Activated naive CD4-positive, alpha-beta T cell (primary cell): ENCODE results near the gene LMAN1L.

ENCODE experiments used
- DNase-seq, 4 experiments: peaks; one replicate each; lab custom pipeline; 2025; lab: John Stamatoyannopoulos, UW

Gene LMAN1L

DNA sequence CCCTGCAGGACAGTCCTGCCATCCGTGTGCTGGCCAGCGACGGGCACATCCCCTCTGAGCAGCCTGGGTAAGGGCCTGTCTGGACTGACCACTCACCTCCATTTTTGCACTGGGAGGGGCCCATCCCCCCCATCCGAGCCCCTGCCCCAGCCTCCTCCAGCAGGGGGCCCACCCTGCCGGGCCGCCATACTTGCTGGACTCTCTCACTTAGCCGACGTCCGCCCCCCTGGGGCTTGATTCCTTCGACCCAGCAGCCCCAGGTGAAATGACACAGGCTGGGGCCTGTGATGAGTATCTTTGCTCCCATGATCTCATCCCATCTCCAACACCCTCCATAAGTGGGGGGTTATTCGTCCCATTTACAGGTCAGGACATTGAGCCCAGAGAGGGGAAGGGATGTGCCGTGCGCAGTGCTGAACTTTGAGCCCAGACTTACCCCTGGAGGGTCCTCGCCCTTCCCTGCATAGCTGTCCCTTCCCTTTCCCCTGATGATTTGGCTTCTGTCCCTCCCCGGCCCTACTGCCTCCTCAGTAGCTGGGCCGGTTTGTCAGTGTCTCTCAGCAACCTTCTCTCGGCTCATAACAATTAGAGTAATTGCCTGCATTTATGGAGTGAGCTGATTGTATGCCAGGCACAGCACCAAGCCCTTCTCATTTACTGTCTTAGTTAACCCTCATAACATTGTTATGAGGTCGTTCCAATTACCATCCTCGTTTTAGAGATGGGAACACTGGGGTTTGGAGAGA is 4.2 kb downstream of the LMAN1L start:
- DNase-seq, result no peak

DNA sequence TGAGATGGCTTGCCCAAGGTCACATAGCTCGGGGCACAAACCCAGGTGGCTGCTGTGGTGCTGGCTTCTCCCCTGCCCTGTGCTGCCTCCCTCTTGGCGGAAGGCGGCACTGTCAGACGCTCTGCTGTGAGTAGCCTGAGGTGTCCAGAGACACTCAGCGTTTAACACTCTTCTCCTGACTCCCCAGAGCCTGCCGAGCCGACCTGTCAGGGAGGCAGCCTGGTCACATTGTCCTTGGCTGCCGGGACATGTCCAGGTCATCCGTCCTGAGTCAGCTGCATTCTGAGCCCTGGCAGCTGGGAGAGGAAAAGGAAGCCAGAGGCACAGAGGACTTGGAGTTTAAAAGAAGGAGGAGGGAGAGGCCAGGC is 4.7 kb downstream of the LMAN1L start:
- no peak for DNase-seq

DNA sequence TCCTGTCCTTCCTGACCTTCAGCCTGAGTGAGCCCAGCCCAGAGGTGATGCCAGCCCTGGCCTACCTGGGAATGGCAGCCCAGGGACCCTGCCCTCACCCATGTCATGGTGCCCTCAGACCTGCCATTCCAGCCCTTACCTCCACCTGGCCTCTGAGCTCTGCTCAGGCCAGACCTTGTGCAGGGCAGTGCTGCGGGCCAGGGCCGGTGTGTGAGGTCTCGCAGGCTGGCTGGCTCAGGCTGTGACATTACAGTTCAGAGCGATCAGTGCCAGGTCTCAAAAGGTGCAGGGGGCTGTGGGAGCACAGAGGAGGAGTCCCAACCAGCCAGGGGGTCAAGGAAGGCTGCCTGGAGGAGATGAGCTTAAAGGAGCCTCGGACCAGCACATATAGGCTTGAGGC is 7.4 kb downstream of the LMAN1L start:
- DNase-seq, result no peak

DNA sequence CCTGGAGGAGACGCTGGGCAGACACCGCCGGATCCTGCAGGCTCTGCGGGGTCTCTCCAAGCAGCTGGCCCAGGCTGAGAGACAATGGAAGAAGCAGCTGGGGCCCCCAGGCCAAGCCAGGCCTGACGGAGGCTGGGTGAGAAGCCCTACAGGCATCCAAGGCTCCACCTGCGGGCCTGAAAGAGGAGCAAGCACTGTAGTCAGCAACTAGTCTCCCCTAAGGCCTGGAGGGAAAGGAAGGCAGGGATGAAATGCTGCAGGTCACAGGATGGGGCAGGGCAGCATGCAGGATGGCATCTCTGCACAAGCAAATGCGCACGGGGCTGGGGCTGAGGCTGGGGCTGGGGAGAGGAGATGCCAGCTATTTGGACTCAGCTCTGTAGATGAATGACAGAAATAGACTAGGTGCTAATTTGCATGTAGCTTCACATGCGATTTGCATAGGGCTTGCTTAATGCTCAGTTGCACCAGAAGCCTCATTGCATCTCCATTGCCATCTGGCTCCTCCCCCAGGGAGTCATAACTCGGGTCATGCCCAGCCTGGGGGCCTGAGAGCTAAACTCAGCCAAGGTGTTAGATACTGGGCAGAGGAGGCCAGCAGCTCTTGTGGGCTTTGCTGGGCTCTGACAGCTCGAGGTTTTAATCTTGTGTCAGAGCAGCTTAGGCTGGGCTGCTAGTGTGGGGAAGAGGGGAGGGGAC is 8.6 kb downstream of the LMAN1L start:
- DNase-seq, result no peak

DNA sequence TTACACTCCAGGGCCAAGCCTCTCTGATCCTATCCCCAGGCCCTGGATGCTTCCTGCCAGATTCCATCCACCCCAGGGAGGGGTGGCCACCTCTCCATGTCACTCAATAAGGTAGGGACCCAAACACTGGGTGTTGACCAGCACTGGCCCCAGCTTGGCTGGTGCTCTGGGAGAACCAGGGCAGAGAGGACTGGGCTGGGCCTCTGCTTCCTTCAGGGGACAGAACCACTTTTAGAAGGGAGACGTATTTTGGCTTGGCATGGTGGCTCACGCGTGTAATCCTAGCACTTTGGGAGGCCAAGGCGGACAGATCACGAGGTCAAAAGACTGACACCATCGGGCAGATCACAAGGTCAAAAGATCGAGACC is 9.1 kb downstream of the LMAN1L start:
- DNase-seq, result no peak

DNA sequence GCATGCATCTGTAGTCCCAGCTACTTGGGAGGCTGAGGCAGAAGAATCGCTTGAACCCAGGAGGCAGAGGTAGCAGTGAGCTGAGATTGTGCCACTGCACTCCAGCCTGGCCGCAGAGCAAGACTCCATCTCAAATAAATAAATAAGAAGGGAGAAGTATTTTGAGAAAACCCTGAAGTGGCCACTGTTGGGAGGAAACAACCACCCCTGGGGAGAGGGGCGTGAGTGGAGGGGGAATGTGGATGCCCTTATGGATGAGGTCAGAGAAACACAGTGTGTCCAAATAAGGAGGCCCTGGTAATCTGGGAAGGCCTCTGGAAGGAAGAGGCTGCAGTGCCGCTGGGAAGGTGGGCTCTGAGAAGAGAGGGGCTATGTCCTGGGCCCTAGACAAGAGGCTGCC is 9.6 kb downstream of the LMAN1L start:
- DNase-seq, result no peak

DNA sequence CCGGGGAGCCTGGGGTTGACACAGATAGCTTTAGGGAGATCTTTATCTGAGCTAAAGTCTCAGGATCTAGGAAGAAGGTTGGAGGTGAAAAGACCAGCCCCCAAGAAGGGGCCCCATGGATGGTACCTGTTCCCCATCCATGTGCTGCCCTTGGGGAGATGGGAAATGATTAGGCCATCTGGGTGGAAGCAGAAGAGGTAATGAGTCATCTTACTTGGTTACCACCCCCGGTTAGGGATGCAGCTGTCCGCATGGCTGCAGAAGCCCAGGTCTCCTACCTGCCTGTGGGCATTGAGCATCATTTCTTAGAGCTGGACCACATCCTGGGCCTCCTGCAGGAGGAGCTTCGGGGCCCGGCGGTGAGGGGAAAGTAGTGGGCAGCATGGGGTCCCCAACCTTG is 10.7 kb downstream of the LMAN1L start:
- DNase-seq, result no peak

DNA sequence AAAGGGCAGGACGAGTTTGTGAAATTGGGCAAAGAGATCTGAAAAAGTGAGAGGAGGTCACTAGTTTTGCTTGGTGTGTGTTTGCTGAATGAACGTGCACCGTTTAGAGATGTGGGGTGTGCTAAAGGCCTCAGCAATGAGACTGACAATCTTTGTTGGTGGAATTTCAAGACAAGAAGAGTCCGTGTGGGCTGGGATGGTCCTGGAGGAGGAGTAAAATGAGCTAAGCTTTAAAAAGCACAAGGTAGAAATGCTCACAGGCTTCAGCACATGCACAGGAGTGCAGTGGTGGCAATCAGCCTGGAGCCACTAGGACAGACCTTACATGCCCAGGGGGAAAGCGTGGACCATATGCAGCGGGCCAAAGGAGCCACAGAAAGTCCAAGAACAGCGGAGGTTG is 12.3 kb downstream of the LMAN1L start:
- DNase-seq, result no peak

DNA sequence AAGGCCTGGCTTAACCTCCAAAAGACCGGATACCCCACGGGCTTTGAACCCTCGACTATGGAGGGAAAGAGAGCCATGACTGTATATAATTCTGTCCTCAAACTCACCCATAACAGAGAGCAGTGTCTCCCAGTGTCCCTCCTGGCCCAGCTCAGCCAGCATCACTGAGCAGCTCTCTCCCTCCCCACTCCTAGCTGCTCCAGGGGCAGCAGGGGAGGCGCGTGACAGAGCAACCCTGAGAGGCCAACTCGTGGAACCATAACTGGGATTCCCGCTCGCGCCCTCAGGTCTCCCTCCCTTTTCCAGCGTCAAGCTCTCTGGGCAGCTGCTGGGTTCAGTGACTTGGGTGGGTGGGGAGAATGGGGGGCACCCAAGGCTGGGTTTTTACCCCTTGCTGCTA is 13.2 kb downstream of the LMAN1L start:
- DNase-seq, result no peak

DNA sequence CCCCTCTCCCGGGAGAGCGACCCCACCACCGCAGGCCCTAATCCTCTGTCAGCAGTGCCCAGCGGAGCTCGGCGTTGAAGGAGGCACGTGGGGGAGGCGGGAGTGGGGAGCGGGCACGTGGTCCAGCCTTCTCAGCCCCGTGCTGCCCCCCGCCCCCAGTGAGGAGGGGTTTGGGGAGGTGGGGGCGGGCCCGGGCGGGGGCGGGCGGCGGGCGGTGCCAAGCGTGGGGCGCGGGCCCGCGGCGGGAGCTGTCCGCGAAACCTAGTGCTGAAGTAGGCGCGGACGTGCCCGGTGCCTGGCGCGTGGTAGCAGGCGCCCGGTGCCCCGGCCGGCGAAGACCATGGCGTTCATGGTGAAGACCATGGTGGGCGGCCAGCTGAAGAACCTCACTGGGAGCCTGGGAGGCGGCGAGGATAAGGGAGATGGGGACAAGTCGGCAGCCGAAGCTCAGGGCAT is 13.8 kb downstream of the LMAN1L start, which contains the start of gene CPLX3:
CPLX3 (plus strand) TSS at position 264 of the 456 bp plus-strand sequence; CDS start at position 341, 77 bp downstream.
- DNase-seq, result peak in 2 of 4 experiments; percentile 26 to 52

DNA sequence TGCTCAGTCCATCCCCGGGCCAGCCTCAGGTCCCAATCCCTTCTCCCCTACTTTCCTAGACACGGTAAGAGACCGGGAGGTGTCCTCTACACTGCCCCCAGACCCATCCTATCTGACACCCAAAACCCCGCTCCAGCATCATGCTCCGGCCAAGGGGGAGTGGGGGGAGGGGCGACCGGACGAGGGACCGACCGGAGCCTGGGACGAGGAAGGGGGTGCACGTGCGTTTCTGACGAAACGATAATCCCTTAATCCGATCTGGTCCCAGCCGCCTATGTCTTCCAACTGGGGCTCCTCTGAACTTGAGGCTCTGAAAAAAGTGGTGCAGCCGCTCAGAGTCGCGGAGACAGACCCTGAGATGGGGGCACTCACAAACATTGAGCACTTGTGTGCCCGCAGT is 14.3 kb downstream of the LMAN1L start:
- no peak for DNase-seq

DNA sequence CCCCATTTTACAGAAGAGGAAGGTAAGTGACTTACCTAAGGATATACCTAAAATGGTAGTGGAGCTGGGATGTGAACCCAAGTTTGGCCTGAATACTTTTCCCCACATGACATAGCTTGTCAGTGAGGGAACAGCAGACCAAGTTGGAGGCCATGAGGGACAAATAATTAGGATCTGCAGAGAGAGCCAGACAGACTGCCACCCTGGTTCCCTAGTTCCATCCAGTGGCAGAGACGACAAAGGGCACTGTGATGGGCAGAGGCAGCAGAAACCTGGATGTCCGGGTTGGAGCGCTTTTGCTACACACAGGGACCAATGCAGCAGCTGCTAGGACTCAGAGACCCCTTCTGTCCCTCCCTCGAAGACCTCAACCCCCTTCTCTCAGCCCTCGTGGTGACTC is 15.0 kb downstream of the LMAN1L start:
- DNase-seq, result no peak

DNA sequence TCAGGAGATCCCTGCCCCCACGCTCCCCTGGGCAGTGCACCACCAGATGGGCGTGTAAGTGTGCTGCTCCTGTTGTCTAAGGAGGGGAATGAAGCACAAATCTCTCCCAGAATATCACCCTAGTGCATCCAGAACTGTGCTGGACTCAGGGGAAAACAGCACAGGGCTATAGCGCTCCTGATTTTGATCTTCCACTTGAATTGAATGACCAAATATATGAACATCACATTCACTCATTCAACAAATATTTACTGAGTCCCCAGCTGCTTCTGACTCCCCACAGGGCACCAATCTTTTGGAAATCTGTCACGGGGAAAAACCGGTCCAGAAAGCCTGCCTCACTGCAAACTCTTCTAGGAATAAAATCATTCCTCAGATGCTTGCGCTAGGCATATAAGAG is 16.2 kb downstream of the LMAN1L start:
- no peak for DNase-seq

DNA sequence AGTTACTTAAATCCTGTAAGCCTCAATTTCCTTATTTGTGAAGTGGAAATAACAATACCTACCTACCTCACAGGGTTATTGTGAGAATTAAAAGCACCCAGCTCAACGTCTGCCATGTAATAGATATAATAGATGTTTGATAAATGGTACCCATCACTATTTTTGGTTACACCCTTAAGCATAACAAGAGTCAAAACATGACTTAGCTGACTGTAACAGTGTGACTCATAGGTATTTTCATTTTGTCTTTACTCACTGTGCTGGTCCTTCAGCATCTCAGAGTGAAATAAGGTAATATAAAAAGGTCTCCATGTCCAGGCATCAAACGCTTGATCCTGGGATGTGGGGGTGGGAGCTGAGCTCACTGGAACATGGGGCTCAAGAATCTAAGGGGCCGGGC is 16.9 kb downstream of the LMAN1L start:
- DNase-seq, result no peak

DNA sequence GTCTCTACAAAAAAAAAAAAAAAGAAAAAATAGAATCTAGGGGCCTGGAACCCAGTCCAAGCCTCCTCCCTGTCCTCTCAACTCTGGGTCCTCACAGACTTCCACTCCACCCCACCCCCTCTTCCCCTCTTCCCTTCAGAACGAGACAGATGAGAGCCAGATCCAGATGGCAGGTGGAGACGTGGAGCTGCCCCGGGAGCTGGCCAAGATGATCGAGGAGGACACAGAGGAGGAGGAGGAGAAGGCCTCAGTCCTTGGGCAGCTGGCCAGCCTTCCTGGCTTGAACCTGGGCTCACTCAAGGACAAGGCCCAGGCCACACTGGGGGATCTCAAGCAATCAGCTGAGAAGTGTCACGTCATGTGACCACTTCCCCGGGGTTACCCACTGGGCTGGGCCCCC is 17.4 kb downstream of the LMAN1L start:
- no peak for DNase-seq

DNA sequence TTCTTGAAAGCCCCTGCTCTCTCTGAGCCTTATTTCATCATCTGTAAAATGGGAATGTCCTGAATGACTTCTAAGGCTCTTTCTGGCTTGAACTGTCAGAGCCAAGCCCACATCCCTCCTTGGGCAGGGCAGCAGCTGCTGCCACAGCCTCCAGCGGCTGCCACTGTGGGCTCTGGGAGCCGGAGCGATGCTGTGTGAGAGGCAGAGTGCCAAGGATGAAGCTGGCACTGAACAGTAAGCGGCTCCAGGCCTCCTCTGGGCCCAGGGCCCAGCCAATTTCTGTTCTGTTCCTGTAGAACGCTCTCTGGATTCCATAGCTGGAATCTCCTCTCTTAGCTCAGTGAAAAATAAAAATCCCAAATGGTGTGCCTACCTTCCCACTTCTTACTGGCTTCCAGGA is 18.2 kb downstream of the LMAN1L start:
- no peak for DNase-seq

DNA sequence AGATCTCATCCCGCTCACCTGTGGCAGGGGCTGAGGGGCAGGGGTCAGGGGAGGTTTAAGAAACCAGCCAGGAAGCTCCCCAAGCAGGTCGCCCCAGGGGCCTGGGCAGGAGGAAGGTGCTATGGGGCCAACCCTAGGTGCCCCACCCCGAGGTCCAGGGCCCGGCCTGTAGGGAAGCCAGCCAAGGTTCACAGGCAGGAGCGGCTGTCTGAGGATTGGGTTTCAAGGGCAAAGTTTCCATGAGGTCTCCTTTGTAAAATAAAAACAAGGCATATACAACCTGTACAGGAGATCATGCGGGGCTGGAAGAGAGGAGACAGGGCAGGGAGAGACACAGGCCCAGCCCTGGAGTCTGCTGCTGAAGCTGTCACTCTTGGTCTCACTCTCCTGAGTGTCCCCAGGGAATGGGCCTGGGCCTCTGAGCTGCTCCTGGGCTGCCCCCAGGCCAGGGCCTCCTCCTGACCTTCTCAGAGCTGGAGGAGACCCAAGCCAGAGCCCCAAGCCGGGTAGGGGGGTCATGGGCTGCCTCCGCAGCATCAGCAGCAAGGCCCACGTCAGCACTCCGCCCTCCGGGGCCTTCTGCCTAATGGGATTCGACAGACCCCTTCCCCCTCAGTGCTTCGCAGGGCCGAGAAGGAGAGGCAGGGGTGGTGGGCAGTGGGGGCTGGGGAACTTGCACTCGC is 19.3 kb downstream of the LMAN1L start:
- no peak for DNase-seq

DNA sequence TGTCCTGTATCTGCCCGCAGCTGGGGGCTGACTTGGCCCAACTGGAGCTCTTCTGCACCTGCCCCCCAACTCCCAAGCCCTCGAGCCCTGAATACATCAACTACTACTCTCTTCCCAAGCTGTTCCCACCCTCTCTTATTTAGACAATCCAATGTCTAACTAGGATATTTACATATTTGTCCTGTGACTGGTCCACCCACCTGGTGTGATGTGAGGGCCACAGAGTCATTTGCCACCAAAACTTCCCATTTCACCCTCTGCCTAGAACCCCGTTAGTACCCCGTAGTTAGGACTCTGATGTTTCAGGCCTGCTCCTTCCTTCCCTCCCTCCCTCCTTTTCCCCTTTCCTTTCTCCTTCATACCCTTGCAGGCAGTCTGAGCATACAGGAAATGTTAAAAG is 20.2 kb downstream of the LMAN1L start:
- DNase-seq, result no peak

DNA sequence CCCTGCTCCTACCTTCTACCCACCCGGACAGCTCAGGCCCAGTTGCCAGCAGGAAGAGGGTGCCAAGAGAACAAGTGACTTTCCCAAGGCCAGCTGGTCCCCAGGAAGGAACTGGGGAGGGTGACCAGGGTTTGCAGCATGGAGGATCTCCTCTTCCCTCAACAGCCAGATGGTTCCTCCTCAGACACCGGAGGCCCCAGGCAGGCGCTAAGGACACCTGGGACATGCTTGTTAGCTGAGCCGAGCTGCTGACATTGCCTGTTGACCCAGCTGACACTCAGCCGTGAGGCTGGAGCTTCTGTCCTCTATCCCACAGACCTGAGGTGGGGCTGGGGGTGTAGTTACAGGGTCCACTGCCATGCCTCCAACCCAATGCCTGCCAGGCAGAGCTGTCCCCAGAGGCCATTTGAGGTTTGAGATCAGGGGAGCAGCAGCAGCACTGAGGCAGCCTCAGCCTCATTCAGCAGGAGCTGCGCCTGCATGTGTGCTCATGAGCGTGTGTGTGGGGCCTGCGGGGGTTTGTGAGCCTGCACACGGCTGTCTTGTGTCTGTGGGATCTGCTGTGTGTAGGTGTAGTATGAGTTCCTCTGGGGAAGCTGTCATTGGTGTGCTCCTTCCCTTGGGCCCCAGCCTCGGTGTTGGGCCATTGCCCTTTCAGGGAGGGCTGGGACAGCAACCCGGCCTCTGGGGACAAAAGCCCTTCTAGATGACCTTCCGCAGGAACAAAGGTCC is 20.9 kb downstream of the LMAN1L start:
- no peak for DNase-seq

DNA sequence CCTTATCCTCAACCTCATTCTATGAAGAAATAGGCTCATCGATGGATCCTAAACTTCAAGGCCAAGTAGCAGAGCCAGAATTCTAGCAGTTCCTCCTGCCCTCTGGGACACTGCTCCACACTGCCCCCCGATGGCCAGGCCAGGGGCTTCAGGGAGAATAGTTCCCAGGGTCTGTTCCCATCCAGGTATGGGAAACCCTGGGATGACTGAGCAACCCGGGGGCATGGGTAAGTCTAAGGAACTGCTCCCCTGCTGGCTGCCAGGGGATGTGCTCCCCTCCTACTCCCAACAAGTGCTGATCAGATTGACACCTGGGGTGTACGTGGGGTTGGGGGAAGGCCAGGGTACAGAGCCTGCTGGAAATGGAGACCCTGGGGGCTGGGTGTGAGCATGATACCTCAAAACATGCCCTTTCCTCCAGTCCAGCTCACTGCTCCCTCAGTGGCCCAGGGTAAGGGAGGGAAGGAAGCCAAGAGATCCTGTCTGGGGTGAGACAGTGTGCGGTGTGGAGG is 22.7 kb downstream of the LMAN1L start:
- DNase-seq, result peak in 2 of 4 experiments; percentile 16 to 43

DNA sequence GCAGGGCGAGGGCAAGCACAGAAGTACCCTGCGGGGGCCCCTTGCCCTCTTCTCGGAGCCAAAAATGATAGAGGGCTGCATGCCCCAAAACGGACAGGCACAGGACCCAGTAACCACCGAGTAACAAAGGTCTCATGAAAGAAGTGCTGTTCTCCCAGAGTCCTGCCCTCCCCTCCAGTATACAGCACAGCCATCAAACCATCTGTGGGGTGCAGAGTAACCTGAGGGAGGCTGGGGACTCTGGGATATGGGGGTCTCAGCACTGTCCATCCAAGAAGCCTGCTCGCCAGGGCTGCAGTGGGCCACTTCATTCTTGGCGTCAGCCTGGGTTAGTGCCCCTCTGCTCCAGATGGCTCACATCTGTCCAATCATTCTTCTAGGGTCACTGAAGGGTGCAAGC is 24.2 kb downstream of the LMAN1L start:
- no peak for DNase-seq

DNA sequence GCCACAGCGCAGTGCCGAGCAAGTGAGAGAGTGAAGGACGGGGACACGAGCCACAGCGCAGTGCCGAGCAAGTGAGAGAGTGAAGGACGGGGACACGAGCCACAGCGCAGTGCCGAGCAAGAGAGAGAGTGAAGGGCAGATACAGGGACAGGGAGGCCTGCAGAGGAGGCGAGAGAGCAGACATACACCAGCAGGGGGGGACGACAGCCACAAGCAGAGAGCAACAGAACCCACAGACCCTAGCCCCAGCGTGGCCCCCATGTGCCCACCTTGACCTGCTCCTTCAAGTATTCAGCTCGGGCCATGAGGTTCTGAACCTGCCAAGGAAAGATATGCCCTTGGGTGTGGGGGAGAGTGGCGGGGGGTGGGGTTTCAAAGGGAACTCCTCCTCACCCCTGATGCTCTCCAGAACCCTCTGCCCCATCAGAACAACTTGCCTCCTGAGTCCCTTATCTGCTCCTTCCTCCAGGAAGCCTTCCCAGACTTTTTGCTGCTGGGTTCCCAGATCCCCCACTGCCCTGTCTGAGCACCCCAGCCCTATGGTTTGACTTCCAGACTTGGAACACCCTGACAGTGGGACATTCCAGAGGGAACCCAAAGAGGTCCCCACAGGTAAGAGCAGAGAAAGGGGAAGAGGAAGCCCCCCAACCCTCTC is 25.0 kb downstream of the LMAN1L start:
- no peak for DNase-seq
